ENCODE data around the gene NCAPD2. TPM values are rescaled to one million over a fixed set of nuclear protein-coding genes. Genes with fewer than 3 reads are reported as not detected.

The NCAPD2 gene
- total RNA-seq, 3 donors from 2014 or later (not counting 1 experiment from before 2014, with no cell fraction given): 38.8 to 53.1 (median 44.1) TPM

GRCh38 chr12:6539707-6540134 is 45.8 kb downstream of the NCAPD2 start:
- H3K9me3 Mint-ChIP-seq: no peaks in the 10 kb centered on the region
- WGBS (ENCODE audit: insufficient coverage): 87% methylated on average over 14 of the region's 14 CpGs
- H3K36me3 Mint-ChIP-seq: no peaks in the 10 kb centered on the region
- H3K27ac ChIP-seq (ENCODE audit: low read length): no peak overlapping the region
- H3K27me3 Mint-ChIP-seq (ENCODE audit: low read depth in 2 of 2): no peaks in the 10 kb centered on the region
- no peaks in the 10 kb centered on the region for H3K27me3 ChIP-seq (ENCODE audit: control insufficient read depth, insufficient read depth, low read length)
- peak overlapping the region; percentile 21 to 53 for H3K27ac Mint-ChIP-seq
- ATAC-seq (no peak), DNase-seq (no peak)
- H3K9me3 ChIP-seq (ENCODE audit: control insufficient read depth, insufficient read depth, low read length): no peaks in the 10 kb centered on the region
- TF ChIP-seq CTCF (IDR thresholded peaks at IDR 0.05): no peak
- H3K4me1 ChIP-seq (ENCODE audit: control insufficient read depth, insufficient read depth, low read length): peaks cover 43% of the 10 kb centered on the region
- H3K4me3 Mint-ChIP-seq: no peak overlapping the region
- intact Hi-C loops (cut with micrococcal nuclease): loop anchor here (5.0 to 10.0 kb wide), 2 partner anchors 342 to 475 kb away; no protein-coding TSS in a partner anchor
- peaks cover 20 to 39% of the 10 kb centered on the region in 2 donors for H3K4me1 Mint-ChIP-seq
- H3K4me3 ChIP-seq (ENCODE audit: low read length): no peak overlapping the region
- peaks cover 51% of the 10 kb centered on the region for H3K36me3 ChIP-seq (ENCODE audit: control insufficient read depth, insufficient read depth, low read length)

- Histone ChIP-seq H3K9me3 (ENCODE audit: control insufficient read depth, insufficient read depth, low read length) (no peaks in the 10 kb centered on the region), H3K27me3 (ENCODE audit: control insufficient read depth, insufficient read depth, low read length) (no peaks in the 10 kb centered on the region), H3K4me1 (ENCODE audit: control insufficient read depth, insufficient read depth, low read length) (peaks cover 40% of the 10 kb centered on the region), H3K36me3 (ENCODE audit: control insufficient read depth, insufficient read depth, low read length) (peaks cover 52% of the 10 kb centered on the region), H3K4me3 (ENCODE audit: low read length) (no peak overlapping the region), H3K27ac (ENCODE audit: low read length) (no peak overlapping the region)
- DNase-seq: peak in 1 of 2 donors; percentile 60
- H3K27ac Mint-ChIP-seq: peak overlapping the region; percentile 21 to 53
- intact Hi-C loops (cut with micrococcal nuclease): no loop called here
- peaks cover 20 to 33% of the 10 kb centered on the region in 2 donors for H3K4me1 Mint-ChIP-seq
- no peaks in the 10 kb centered on the region for H3K9me3 Mint-ChIP-seq
- no peak for ATAC-seq
- H3K27me3 Mint-ChIP-seq (ENCODE audit: low read depth in 2 of 2): no peaks in the 10 kb centered on the region
- no peaks in the 10 kb centered on the region for H3K36me3 Mint-ChIP-seq
- H3K4me3 Mint-ChIP-seq: peak overlapping the region; percentile 13
- WGBS (ENCODE audit: insufficient coverage): 29% methylated on average over 35 of the region's 35 CpGs
- TF ChIP-seq CTCF (IDR thresholded peaks at IDR 0.05): no peak
Observed at GRCh38 chr12:6540181-6540877, 46.4 kb downstream of the NCAPD2 start.

- DNase-seq: no peak
- no peaks in the 10 kb centered on the region for H3K9me3 Mint-ChIP-seq
- H3K4me3 Mint-ChIP-seq: no peak overlapping the region
- no peaks in the 10 kb centered on the region for H3K27me3 Mint-ChIP-seq (ENCODE audit: low read depth in 2 of 2)
- no peaks in the 10 kb centered on the region for H3K36me3 Mint-ChIP-seq
- Histone ChIP-seq H3K9me3 (ENCODE audit: control insufficient read depth, insufficient read depth, low read length) (no peaks in the 10 kb centered on the region), H3K4me1 (ENCODE audit: control insufficient read depth, insufficient read depth, low read length) (peaks cover 28% of the 10 kb centered on the region), H3K27me3 (ENCODE audit: control insufficient read depth, insufficient read depth, low read length) (no peaks in the 10 kb centered on the region), H3K4me3 (ENCODE audit: low read length) (no peak overlapping the region), H3K36me3 (ENCODE audit: control insufficient read depth, insufficient read depth, low read length) (peaks cover 53% of the 10 kb centered on the region), H3K27ac (ENCODE audit: low read length) (no peak overlapping the region)
- ATAC-seq: no peak
- H3K4me1 Mint-ChIP-seq: peaks cover 16 to 21% of the 10 kb centered on the region in 2 donors
- WGBS (ENCODE audit: insufficient coverage): 92% methylated on average over 26 of the region's 26 CpGs
- intact Hi-C loops (cut with micrococcal nuclease): no loop called here
- TF ChIP-seq CTCF (IDR thresholded peaks at IDR 0.05): no peak
- peak overlapping the region in 1 of 2 donors; percentile 39 for H3K27ac Mint-ChIP-seq
Observed at GRCh38 chr12:6541371-6542165, 47.7 kb downstream of the NCAPD2 start.
